HK-2 (cell line): ENCODE results near the gene PHAF1.

Experiments used
- DNase-seq: peaks from one replicate; pipeline ENCODE4 v3.0.0-alpha.2; 2018; ENCODE audit not compliant: unreplicated experiment

Gene PHAF1

GRCh38 chr16:67162506-67163163 lies 52.9 kb downstream of the PHAF1 start:
- DNase-seq, result no peak

- DNase-seq, result no peak
Observed at GRCh38 chr16:67163164-67163998, 53.6 kb downstream of the PHAF1 start.

GRCh38 chr16:67163999-67164558 lies 54.3 kb downstream of the PHAF1 start:
- DNase-seq, result no peak

GRCh38 chr16:67164599-67165061 lies 54.9 kb downstream of the PHAF1 start, which contains the start of gene HSF4:
Gene HSF4 (plus strand): TSS chr16:67164745. CDS start chr16:67164812, 67 bp downstream.
- peak; percentile 66 for DNase-seq

GRCh38 chr16:67165121-67166078 lies 55.7 kb downstream of the PHAF1 start:
- DNase-seq, result no peak

GRCh38 chr16:67166110-67166547 lies 56.4 kb downstream of the PHAF1 start:
- no peak for DNase-seq

GRCh38 chr16:67166598-67167168 lies 56.9 kb downstream of the PHAF1 start:
- DNase-seq, result no peak

GRCh38 chr16:67167588-67167987 lies 57.8 kb downstream of the PHAF1 start:
- DNase-seq, result no peak

GRCh38 chr16:67169011-67169451 lies 59.3 kb downstream of the PHAF1 start:
- no peak for DNase-seq

- no peak for DNase-seq
Observed at GRCh38 chr16:67169642-67170167, 60.0 kb downstream of the PHAF1 start.

GRCh38 chr16:67170168-67170948 lies 60.6 kb downstream of the PHAF1 start, which contains the start of gene NOL3:
Gene NOL3 (plus strand): TSS chr16:67170538.
- peak; percentile 97 for DNase-seq

GRCh38 chr16:67170949-67171649 lies 61.4 kb downstream of the PHAF1 start:
- DNase-seq, result no peak

GRCh38 chr16:67173323-67173722 lies 63.6 kb downstream of the PHAF1 start:
- no peak for DNase-seq

GRCh38 chr16:67173808-67174705 lies 64.3 kb downstream of the PHAF1 start:
- DNase-seq, result peak; percentile 94

- DNase-seq, result no peak
Observed at GRCh38 chr16:67174706-67175231, 65.0 kb downstream of the PHAF1 start.

GRCh38 chr16:67176662-67177061 lies 66.9 kb downstream of the PHAF1 start:
- no peak for DNase-seq

- peak; percentile 51 for DNase-seq
Observed at GRCh38 chr16:67177743-67178699, 68.3 kb downstream of the PHAF1 start.
